Left ventricle myocardium inferior (tissue), 1 donor: ENCODE results near the gene PPM1G. TPM values are rescaled to one million over a fixed set of nuclear protein-coding genes. Genes with fewer than 3 reads are reported as not detected.

ENCODE experiments used
- DNase-seq: peaks from one replicate; pipeline ENCODE4 v3.0.0-alpha.2; 2020
- H3K27ac ChIP-seq: fragments of 200-600 bp; replicated peaks from 2 replicates; pipeline ENCODE4 v1.8.0; 2021
- H3K27me3 ChIP-seq: fragments of 200-600 bp; 2 replicates; pipeline ENCODE4 v1.8.0; 2021; ENCODE audit warnings: low read depth
- H3K36me3 ChIP-seq: fragments of 200-600 bp; 2 replicates; pipeline ENCODE4 v1.8.0; 2021
- H3K4me1 ChIP-seq: fragments of 200-600 bp; 2 replicates; pipeline ENCODE4 v1.8.0; 2021
- H3K4me3 ChIP-seq: fragments of 200-600 bp; 2 replicates; pipeline ENCODE4 v1.8.0; 2021; ENCODE audit warnings: mild to moderate bottlenecking, moderate library complexity
- H3K9me3 ChIP-seq: fragments of 200-600 bp; replicated peaks from 2 replicates; pipeline ENCODE4 v1.8.0; 2021
- CTCF ChIP-seq: fragments of 200-600 bp; IDR thresholded peaks from 2 replicates; pipeline ENCODE4 v1.8.0; 2021; ENCODE audit warnings: antibody characterized with exemption, mild to moderate bottlenecking, borderline replicate concordance
- intact Hi-C: fragments of 100-400 bp; cut with micrococcal nuclease; formaldehyde crosslinking; loops from one replicate; pipeline ENCODE4 v1.11.0; 2022
- total RNA-seq: library from RNA; stranded (reverse); fragmentation: NEBNext Ultra II Directional; extraction: Animal tissue kit (Norgen Biotek cat#: 25700); gene quantifications from one replicate; pipeline ENCODE4 v1.2.1, GENCODE V29; 2021
- donor health status: DM: no; HTN: yes; CAD: no; lungs with severe emphysema.

The PPM1G gene
- total RNA-seq, 1 donor from 2014 or later = 34.4 TPM

- Histone ChIP-seq H3K4me1 (peaks cover 45% of the 10 kb centered on the region), H3K27ac (peak overlapping the region; percentile 92), H3K4me3 (peak overlapping the region; percentile 98), H3K36me3 (peaks cover 4% of the 10 kb centered on the region), H3K27me3 (no peaks in the 10 kb centered on the region), H3K9me3 (no peaks in the 10 kb centered on the region)
- TF ChIP-seq CTCF = no peak
- intact Hi-C loops = no loop called here
- peak; percentile 22 for DNase-seq
Measured at GRCh38 chr2:27408601-27409320, 630 bp downstream of the PPM1G start.

GRCh38 chr2:27407798-27408491 is 1.4 kb downstream of the PPM1G start:
- H3K9me3 ChIP-seq = no peaks in the 10 kb centered on the region
- peaks cover 45% of the 10 kb centered on the region for H3K4me1 ChIP-seq
- peaks cover 4% of the 10 kb centered on the region for H3K36me3 ChIP-seq
- no peak overlapping the region for H3K27ac ChIP-seq
- peak; percentile 60 for TF ChIP-seq CTCF
- H3K4me3 ChIP-seq = peak overlapping the region; percentile 98
- intact Hi-C loops = no loop called here
- no peak for DNase-seq
- H3K27me3 ChIP-seq = no peaks in the 10 kb centered on the region

- H3K9me3 ChIP-seq = no peaks in the 10 kb centered on the region
- no peaks in the 10 kb centered on the region for H3K27me3 ChIP-seq
- no peak for DNase-seq
- H3K27ac ChIP-seq = no peak overlapping the region
- peaks cover 4% of the 10 kb centered on the region for H3K36me3 ChIP-seq
- intact Hi-C loops = no loop called here
- H3K4me3 ChIP-seq = no peak overlapping the region
- H3K4me1 ChIP-seq = no peaks in the 10 kb centered on the region
- no peak for TF ChIP-seq CTCF
Measured at GRCh38 chr2:27400348-27401135, 8.8 kb downstream of the PPM1G start.

DNA sequence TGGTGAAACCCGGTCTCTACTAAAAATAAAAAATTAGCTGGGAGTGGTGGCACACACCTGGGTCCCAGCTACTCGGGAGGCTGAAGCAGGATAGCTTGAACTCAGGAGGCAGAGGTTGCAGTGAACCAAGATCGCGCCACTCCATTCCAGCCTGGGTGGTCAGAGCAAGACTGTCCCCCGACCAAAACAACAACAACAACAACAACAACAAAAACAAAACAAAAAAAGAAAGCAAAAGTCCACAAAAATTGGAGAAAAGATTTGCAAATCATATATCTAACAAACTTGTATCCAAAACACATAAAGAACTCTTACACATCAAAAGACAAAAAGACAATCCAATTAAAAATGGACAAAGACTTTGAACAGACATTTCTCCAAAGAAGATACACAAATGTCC is 10.4 kb downstream of the PPM1G start:
- intact Hi-C loops = no loop called here
- TF ChIP-seq CTCF = no peak
- Histone ChIP-seq H3K36me3 (no peaks in the 10 kb centered on the region), H3K4me3 (no peak overlapping the region), H3K9me3 (no peaks in the 10 kb centered on the region), H3K27ac (no peak overlapping the region), H3K4me1 (no peaks in the 10 kb centered on the region), H3K27me3 (no peaks in the 10 kb centered on the region)
- DNase-seq = no peak

GRCh38 chr2:27393225-27393624 is 16.2 kb downstream of the PPM1G start:
- TF ChIP-seq CTCF = no peak
- Histone ChIP-seq H3K36me3 (peaks cover 6% of the 10 kb centered on the region), H3K4me3 (no peak overlapping the region), H3K27me3 (no peaks in the 10 kb centered on the region), H3K27ac (no peak overlapping the region), H3K4me1 (no peaks in the 10 kb centered on the region), H3K9me3 (no peaks in the 10 kb centered on the region)
- intact Hi-C loops = no loop called here
- DNase-seq = no peak
